GM19035 (cell line): ENCODE results near the gene ATXN1L.
"Not testable (repeated sequence)": the region's sequence is repeated elsewhere in the genome, so short reads cannot be mapped to it uniquely, and the experiment has no call there.

ENCODE experiments used
- ATAC-seq: cut with Tn5 transposase; IDR thresholded peaks from one replicate; pipeline ENCODE4 v1.9.1; 2021; ENCODE audit not compliant: unreplicated experiment

Gene ATXN1L

GRCh38 chr16:71894229-71894920, 48.6 kb downstream of the ATXN1L start:
- peak; percentile 23 for ATAC-seq

GRCh38 chr16:71894921-71895678, 49.3 kb downstream of the ATXN1L start, which contains the start of gene IST1:
Gene IST1, plus strand, starts transcription at chr16:71895531. Its CDS starts 20,110 bp downstream, at chr16:71915641.
- peak; percentile 78 for ATAC-seq

DNA sequence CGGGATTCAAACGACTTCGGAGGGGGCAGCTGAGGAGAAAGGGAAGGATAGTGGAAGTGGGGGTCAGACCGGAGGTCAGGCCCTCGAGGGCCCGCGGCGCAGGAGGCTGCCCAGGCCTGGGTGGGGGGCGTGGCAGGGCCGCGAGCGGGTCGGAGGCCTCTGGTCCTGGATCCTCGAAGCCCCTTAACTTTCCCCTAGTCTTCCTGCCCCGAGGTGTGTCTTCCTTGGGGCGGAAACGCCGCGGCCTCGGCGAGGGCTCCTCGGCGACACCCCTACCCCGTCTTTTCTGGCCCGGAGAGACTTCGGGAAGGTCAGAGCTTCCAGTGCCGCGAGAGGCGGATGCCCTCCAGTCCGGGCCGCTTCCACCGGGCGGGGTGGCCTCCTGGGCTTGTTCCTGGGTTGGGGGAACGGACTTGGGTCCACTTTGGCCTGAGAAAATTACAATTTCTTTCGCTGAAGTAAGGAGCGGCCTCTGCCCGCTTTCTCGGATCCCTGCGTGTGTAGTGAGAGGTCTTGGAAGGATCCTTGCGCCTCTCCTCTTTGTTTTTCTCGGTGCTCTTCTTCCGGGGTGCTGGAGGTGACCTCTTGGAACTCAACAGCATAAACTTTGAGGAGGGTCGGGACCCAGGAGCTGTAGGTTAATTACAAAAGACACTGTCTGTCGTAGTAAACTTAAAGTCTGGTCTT, 50.0 kb downstream of the ATXN1L start:
- peak; percentile 30 for ATAC-seq

- ATAC-seq = no peak
Observed at GRCh38 chr16:71896764-71897368, 51.1 kb downstream of the ATXN1L start.

DNA sequence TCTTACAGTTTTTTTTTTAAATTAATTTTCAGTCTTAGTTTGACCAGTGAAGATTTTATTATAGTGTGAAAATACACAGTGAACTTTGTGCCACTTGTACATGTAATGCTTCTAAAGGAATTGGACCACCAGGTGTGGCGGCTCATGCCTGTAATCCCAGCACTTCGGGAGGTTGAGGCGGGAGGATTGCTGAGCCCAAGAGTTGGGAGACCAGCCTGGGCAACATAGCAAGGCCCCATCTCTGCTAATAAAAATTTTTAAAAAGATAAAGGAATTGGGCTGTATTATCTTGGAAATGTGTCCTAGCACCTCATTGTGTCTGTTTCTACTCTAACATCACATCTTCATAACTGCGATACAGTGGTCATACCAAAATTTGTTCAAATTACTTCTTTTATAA, 53.4 kb downstream of the ATXN1L start:
- no peak for ATAC-seq

DNA sequence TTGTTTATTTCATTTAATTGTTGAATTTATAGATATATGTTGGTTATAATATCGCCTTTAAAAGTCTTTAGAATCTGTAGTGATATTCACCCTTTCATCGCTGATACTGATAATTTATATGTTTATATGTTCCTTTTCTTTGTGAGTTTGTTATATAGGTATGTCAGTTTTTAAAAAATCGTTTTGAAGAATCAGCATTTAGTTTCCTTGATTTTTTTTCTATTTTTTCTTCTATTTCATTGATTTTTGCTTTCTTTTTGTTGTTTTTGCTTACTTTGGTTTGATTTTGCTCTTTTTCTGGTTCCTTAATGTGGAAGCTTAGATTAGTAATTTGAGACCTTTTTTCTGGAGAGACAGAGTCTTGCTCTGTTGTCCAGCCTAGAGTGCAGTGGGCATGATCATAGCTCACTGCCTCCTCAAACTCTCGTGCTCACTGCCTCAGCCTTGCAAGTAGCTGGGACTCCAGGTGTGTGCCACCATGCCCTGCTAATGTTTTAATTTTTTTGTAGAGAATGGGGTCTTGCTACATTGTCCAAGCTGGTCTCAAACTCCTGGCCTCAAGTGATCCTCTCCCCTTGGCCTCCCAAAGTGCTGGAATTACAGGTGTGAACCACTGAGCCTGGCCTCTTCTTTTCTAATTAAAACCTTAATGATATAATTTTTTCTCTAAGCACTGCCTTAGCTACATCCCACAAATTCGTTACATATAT, 57.0 kb downstream of the ATXN1L start:
- no peak for ATAC-seq

- no peak for ATAC-seq
Observed at GRCh38 chr16:71903608-71904007, 57.8 kb downstream of the ATXN1L start.

DNA sequence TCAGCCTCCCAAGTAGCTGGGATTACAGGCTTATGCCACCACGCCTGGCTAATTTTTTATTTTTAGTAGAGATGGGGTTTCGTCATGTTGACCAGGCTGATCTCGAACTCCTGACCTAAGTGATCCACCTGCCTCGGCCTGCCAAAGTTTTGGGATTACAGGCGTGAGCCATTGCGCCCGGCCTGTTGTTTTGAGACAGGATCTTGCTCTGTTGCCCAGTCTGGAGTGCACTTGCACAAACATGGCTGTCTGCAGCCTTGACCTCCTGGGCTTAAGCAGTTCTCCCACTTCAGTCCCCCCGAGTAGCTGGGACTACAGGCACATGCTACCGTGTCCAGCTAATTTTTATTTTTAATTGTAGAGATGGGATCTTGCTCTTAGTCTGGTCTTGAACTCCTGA, 58.5 kb downstream of the ATXN1L start:
- ATAC-seq = no peak

DNA sequence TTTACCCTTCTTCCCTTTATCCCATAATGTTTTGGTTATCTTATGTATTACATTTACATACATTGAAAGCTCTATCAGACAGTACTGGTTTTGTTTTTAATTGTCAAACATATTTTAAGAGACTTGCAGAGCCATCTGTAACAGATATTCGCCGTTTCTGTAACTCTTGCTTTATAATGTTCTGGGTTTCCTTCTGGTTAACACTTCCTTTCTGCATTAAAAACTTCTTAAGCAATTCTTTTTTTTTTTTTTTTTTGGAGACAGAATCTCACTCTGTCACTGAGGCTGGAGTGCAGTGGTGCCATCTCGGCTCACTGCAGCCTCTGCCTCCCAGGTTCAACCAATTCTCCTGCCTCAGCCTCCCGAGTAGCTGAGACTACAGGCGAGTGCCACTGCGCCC, 60.0 kb downstream of the ATXN1L start:
- not testable (repeated sequence) for ATAC-seq
